CD4-positive, alpha-beta T cell treated with Interleukin-1 beta for 1 hour (primary cell): Measurements from ENCODE around the gene SETMAR.

Source experiments
- DNase-seq, 2 donors: peaks; one replicate each; pipeline ENCODE4 v3.0.0-alpha.2; 2020 to 2022

SETMAR gene

GRCh38 chr3:4355401-4356219, 52.4 kb downstream of the SETMAR start:
- no peak for DNase-seq

DNA sequence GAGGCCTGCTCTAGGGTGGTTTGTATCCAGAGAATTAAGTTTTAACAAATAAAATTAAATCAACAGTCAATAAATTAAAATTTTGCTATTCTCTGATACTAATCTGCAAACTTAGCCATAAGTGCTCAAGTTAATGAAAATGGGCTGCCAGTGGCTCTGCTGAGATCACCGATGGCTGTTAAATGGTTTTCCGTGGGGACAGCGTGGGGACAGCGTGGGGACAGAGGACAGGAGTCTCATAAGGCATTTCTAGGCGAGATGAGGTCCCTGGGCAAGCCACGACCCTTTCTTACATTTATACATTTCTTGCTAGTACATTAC, 53.0 kb downstream of the SETMAR start:
- DNase-seq, result no peak

DNA sequence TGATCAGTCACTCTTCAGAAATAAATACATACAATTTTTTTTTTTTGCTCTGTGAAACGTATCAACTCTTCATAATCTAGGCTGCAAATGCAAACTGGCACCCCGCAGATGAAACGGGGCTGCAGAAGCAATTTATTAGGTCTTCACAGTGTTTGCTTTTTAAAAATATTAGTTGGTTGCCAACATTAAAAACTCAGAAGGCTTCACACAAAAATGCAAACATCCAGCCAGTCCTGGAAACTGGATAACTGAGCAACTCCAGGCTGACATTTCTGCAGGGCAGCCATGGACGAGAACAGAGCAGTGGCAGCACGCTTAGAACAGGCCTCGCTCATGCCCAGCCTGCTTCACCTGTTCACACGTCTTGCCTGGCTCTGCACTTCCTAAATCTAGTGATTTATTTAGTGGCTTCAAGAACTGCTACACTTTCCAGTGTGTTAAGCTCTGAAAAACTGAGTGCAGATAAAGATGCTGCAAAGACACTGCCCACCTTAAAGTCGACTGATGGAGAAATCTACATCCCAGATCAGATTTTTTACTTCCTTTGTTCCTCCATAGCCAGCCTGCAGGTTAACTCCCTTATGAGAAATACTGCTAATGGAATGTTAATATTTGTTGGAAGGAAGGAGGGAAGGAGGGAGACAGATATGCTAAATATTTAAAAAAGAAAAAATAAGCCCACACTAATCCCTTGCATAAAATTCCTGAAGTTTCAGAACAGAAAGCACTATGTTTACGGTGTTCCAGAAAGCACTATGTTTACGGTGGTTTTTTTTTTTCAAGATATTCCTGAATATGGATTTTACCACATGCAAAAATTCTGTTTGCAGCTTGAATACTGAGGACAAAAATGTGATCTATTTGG, 53.6 kb downstream of the SETMAR start:
- DNase-seq, result no peak

- DNase-seq, result no peak
Measured at GRCh38 chr3:4358273-4358672, 55.1 kb downstream of the SETMAR start.

DNA sequence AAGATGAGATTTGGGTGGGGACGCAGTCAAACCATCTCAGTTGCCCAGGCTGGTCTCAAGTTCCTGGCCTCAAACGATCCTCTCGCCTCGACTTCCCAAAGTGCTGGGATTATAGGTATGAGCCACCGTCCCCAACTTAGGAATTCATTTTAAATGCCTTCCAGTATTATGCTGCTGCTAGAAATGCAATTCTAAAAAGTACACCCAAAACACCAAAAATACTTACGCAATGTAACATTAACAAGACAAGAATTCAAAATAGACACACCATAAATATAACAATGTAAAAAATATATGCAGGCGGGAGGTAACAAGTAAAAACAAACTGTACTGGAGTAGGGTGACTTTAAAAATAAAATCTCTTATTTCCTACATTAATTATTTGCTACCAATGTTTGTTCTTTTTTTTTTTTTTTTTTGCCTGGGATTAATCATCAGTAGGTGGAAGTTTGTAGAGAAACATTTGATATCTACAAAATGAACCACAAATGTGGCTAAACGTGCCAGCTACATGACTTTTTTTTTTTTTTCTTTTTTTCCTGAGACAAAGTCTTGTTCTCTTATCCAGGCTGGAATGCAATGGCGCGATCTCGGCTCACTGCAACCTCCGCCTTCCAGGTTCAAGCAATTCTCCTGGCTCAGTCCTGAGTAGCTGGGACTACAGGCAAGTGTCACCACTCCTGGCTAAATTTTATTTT, 56.8 kb downstream of the SETMAR start:
- DNase-seq, result no peak

GRCh38 chr3:4360817-4361216, 57.6 kb downstream of the SETMAR start:
- no peak for DNase-seq

DNA sequence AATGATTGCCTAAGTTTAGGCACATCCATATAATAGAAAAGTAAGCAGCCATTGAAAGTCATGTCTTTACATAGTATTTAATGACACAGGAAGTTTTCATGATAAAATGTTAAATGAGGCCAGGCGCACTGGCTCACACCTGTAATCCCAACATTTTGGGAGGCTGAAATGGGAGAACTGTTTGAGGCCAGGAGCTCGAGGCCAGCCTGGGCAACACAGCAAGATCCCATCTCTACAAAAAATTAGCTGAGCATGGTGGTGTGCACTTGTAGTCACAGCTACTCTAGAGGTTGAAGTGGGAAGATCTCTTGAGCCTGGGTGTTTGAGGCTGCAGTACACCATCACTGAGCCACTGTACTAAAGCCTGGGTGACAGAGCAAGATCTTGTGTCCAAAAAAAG, 59.4 kb downstream of the SETMAR start:
- DNase-seq, result no peak
